ENCODE measurements around the gene MCM5. TPM values are rescaled to one million over a fixed set of nuclear protein-coding genes. Genes with fewer than 3 reads are reported as not detected.
"Not testable (repeated sequence)": the region's sequence is repeated elsewhere in the genome, so short reads cannot be mapped to it uniquely, and the experiment has no call there.

MCM5 gene
- total RNA-seq, 1 donor = 31.5 TPM

DNA sequence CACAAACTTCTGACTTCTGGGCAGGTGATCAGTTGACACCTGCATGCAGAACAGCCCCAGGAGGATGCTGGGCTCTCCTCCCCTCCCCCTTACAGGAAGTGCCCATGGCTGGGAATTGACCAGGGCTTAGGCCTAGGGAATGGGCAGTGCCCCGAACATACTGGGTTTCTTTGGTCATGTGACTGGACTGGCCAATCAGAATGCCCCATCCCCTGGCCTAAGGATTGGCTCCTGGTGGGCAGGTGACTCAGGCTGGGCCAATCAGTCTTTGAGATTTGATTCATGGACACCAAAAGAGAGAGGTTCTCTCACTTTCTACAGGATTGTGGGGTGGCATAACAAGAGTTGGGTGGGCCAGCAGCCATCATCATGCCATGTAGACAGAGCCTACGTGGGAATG, 37.1 kb downstream of the MCM5 start:
- H3K4me3 ChIP-seq (ENCODE audit: low read depth, low read length) = no peak overlapping the region
- DNase-seq (ENCODE audit: low read depth) = no peak
- TF ChIP-seq, protein P1, sequence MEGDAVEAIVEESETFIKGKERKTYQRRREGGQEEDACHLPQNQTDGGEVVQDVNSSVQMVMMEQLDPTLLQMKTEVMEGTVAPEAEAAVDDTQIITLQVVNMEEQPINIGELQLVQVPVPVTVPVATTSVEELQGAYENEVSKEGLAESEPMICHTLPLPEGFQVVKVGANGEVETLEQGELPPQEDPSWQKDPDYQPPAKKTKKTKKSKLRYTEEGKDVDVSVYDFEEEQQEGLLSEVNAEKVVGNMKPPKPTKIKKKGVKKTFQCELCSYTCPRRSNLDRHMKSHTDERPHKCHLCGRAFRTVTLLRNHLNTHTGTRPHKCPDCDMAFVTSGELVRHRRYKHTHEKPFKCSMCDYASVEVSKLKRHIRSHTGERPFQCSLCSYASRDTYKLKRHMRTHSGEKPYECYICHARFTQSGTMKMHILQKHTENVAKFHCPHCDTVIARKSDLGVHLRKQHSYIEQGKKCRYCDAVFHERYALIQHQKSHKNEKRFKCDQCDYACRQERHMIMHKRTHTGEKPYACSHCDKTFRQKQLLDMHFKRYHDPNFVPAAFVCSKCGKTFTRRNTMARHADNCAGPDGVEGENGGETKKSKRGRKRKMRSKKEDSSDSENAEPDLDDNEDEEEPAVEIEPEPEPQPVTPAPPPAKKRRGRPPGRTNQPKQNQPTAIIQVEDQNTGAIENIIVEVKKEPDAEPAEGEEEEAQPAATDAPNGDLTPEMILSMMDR (IDR thresholded peaks at IDR 0.05; ENCODE audit: insufficient read depth, low read depth, low read length) = no peak

DNA sequence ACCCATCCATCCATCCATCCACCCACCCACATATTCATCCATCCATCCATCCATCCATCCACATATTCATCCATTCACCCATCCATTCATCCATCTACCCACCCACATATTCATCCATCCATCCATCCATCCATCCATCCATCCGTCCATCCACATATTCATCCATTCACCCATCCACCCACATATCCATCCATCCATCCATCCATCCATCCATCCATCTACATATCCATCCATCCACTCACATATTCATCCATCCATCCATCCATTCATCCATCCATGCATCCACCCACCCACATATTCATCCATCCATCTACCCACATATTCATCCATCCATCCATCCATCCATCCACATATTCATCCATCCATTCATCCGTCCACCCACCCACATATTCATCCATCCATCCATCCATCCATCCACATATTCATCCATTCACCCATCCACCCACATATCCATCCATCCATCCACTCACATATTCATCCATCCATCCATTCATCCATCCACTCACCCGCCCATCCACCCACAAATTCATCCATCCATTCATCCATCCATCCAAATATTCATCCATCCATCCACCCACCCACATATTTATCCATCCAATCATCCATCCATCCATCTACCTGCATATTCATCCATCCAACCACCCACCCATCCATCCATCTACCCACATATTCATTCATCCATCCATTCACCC, 38.9 kb downstream of the MCM5 start:
- not testable (repeated sequence) for H3K4me3 ChIP-seq (ENCODE audit: low read depth, low read length); DNase-seq (ENCODE audit: low read depth)

DNA sequence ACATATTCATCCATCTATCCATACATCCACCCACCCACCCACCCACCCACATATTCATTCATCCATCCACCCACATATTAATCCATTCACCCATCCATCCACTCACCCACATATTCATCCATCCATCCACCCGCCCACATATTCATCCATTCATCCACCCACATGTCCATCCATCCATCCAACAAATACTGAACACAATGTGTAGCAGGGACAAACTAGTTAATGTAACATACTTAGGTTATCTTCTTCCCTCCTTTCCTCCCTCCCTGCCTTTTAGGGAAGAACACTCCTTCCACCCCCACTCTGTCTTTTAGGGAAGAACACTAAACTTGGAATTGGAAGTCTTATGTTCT, 39.4 kb downstream of the MCM5 start:
- DNase-seq (ENCODE audit: low read depth) = no peak
- TF ChIP-seq, protein P1 (IDR thresholded peaks at IDR 0.05; ENCODE audit: insufficient read depth, low read depth, low read length) = no peak
- no peak overlapping the region for H3K4me3 ChIP-seq (ENCODE audit: low read depth, low read length)

DNA sequence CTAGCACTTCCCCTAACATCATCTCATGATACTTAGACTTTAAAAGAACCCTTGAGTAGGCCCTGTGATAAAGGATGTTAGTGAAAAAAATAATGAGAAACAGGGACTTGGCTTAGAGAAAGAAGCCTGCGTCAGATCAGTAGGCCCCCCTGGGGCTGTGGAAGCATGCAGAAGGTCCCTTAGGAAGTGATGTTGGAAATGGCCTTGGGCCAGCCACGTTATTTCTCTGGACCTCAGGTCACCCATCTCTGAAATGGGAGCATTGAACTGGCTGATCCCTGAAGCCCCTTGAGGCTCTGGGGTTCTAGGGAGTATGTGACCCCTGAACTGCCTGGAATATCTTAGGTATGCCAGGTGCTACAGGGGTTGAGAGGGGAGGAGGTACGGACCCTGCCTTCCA, 40.2 kb downstream of the MCM5 start:
- TF ChIP-seq, protein P1 (IDR thresholded peaks at IDR 0.05; ENCODE audit: insufficient read depth, low read depth, low read length) = no peak
- DNase-seq (ENCODE audit: low read depth) = no peak
- no peak overlapping the region for H3K4me3 ChIP-seq (ENCODE audit: low read depth, low read length)

DNA sequence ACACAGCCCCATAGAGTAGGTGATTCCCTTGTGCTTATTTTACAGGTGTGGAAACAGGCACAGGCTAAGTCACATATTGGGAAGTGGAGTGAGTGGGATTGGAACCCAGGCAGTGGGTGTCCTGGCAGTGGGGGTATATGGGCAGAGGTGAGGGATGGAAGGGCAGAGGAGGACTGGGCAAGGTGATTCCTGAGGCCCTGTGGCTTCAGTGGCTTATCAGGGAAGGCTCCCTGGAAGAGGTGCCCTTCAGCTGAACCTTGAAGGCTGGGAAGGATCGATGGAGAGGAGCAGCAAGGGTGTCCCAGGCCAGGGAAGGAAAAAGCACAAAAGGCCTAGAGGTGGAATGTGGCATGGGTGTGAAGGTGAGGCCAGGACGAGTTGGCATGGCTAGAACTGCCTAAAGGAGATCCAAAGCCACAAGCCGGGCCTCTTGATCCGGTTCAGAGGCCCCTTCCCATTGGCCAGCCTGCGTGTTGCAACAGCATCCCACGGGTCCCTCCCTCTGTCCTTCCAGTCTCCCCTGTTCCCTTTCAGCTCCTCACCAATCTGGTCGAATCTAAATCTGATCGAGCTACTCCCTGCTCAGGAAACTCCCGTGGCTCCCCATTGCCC, 41.7 kb downstream of the MCM5 start:
- TF ChIP-seq, protein P1 (IDR thresholded peaks at IDR 0.05; ENCODE audit: insufficient read depth, low read depth, low read length) = no peak
- DNase-seq (ENCODE audit: low read depth) = no peak
- H3K4me3 ChIP-seq (ENCODE audit: low read depth, low read length) = no peak overlapping the region

DNA sequence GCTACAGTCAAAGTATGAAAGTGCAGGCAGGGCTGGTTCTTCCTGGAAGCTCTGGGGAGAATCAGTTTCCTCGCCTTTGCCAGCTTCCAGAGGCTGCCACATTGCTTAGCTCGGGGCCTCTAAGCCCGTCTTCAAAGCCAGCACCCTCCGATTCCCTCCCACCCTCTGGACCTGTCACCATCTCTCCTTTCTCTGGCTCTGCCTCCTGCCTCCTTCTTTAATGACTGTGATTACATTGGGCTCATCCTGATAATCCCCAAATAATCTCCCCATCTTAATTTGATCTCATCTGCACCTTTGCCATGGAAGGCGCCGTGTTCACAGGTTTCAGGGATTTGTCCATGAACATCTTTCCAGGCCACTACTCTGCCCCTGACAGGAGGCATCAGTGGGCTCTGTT, 42.5 kb downstream of the MCM5 start:
- TF ChIP-seq, protein P1 (IDR thresholded peaks at IDR 0.05; ENCODE audit: insufficient read depth, low read depth, low read length) = no peak
- no peak for DNase-seq (ENCODE audit: low read depth)

DNA sequence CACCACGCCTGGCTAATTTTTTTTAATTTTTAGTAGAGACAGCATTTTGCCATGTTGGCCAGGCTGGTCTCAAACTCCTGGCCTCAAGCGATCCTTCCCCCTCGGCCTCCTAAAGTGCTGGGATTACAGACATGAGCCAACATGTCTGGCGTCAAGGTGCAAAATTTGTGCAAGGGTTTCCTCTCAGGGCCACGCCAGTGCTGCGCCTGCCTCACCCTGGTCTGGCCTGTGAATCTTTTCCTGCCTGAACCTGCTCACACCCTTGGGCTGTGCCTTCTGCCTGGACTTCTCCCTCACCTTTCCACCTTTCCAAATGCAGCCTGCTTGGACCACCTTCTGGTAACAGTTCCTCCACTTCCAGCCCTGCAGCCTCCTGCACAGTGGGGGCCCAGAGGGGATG, 43.4 kb downstream of the MCM5 start:
- TF ChIP-seq, protein P1 (IDR thresholded peaks at IDR 0.05; ENCODE audit: insufficient read depth, low read depth, low read length) = no peak
- H3K4me3 ChIP-seq (ENCODE audit: low read depth, low read length) = no peak overlapping the region
- no peak for DNase-seq (ENCODE audit: low read depth)

More for the DNA sequence above, 42.5 kb downstream of the MCM5 start:
- no peak overlapping the region for H3K4me3 ChIP-seq (ENCODE audit: low read depth, low read length)

Data from fibroblast of villous mesenchyme (primary cell).